GM12878 (cell line): ENCODE data around the gene FER1L5. TPM values are rescaled to one million over a fixed set of nuclear protein-coding genes. Genes with fewer than 3 reads are reported as not detected.

Source experiments
- ATAC-seq: fragments of 200-7000 bp; cut with Tn5 transposase; 3 replicates; pipeline ENCODE4 v1.9.1; 2020; ENCODE audit warnings: mild to moderate bottlenecking, moderate library complexity
- BruUV-seq: library from RNA; stranded (reverse); fragments of 400-500 nt; replicated peaks from 2 replicates; lab custom pipeline; 2021; lab: Mats Ljungman, UMichigan
- CTCF ChIA-PET: fragments of 300-600 bp; sonication (Branson Sonifier 250); formaldehyde crosslinking; extraction: SDS; loops from one replicate; lab custom pipeline; 2021; ENCODE audit warnings: inconsistent platforms; lab: Yijun Ruan, JAX
- POLR2A ChIA-PET: fragments of 350-600 bp; formaldehyde crosslinking; extraction: SDS; loops from one replicate; lab custom pipeline; 2021; ENCODE audit warnings: inconsistent platforms; lab: Charles Lee
- RAD21 ChIA-PET: fragments of 300-600 bp; sonication (Branson Sonifier 250); formaldehyde crosslinking; loops from one replicate; lab custom pipeline; 2023; ENCODE audit warnings: antibody characterized with exemption; ENCODE audit not compliant: unreplicated experiment; lab: Charles Lee
- SMC1A ChIA-PET: fragments of 300-600 bp; sonication (Branson Sonifier 250); formaldehyde crosslinking; loops from one replicate; lab custom pipeline; 2023; ENCODE audit not compliant: unreplicated experiment, uncharacterized antibody; lab: Charles Lee
- DNase-seq: peaks from one replicate; pipeline ENCODE4 v3.0.0-alpha.2; 2011; ENCODE audit warnings: low read depth, low spot score
- FAIRE-seq: peaks from 3 replicates; lab custom pipeline; 2011; peaks lifted over from hg19 to GRCh38; lab: Jason Lieb, UNC
- H2AFZ ChIP-seq: 2 replicates; pipeline ENCODE4 v1.6.0; 2011; ENCODE audit warnings: low read depth, low read length, control low read depth; ENCODE audit not compliant: control insufficient read depth
- H3K27ac ChIP-seq: 2 replicates; pipeline ENCODE4 v1.5.1; 2011; ENCODE audit warnings: control low read depth; ENCODE audit not compliant: control insufficient read depth, insufficient read depth
- H3K27me3 ChIP-seq, 2 experiments: replicated peaks in 1 of 2; 2 replicates each; pipeline versions ENCODE4 v1.6.0 to v1.6.1; 2011; ENCODE audit warnings: low read length in 1 of 2; ENCODE audit not compliant: control insufficient read depth in 2 of 2, insufficient read depth in 2 of 2
- H3K36me3 ChIP-seq, 2 experiments: 2 replicates each; pipeline ENCODE4 v1.5.1; 2011; ENCODE audit warnings: low read length in 1 of 2; ENCODE audit not compliant: control insufficient read depth in 2 of 2, insufficient read depth in 2 of 2
- H3K4me1 ChIP-seq: 2 replicates; pipeline ENCODE4 v1.6.1; 2011; ENCODE audit warnings: mild to moderate bottlenecking, low read length, moderate library complexity, mixed read lengths; ENCODE audit not compliant: control insufficient read depth, insufficient read depth
- H3K4me2 ChIP-seq: 2 replicates; pipeline ENCODE4 v1.6.0; 2011; ENCODE audit warnings: control low read depth; ENCODE audit not compliant: control insufficient read depth, insufficient read depth
- H3K4me3 ChIP-seq: fragments of 200-600 bp; sonication (generic); 2 replicates; pipeline ENCODE4 v1.5.1; 2016
- H3K79me2 ChIP-seq: 2 replicates; pipeline ENCODE4 v1.6.0; 2011; ENCODE audit warnings: low read length; ENCODE audit not compliant: control insufficient read depth, insufficient read depth
- H3K9ac ChIP-seq: 2 replicates; pipeline ENCODE4 v1.8.0; 2011; ENCODE audit warnings: low read length, control low read depth, mixed read lengths; ENCODE audit not compliant: control insufficient read depth, insufficient read depth
- H3K9me3 ChIP-seq: replicated peaks from 3 replicates; pipeline ENCODE4 v1.5.1; 2011; ENCODE audit warnings: mild to moderate bottlenecking, low read length; ENCODE audit not compliant: control insufficient read depth, insufficient read depth
- H4K20me1 ChIP-seq: 2 replicates; pipeline ENCODE4 v1.6.0; 2011; ENCODE audit not compliant: control insufficient read depth, insufficient read depth
- NR2F1 ChIP-seq: fragments of 450-650 bp; conservative IDR thresholded peaks from 2 replicates; pipeline ENCODE4 v1.6.1; 2017; ENCODE audit warnings: mild to moderate bottlenecking
- RAD21 ChIP-seq: IDR thresholded peaks from 2 replicates; pipeline ENCODE4 v1.6.1; 2011; ENCODE audit warnings: mild to moderate bottlenecking, low read depth, low read length, moderate library complexity; ENCODE audit not compliant: insufficient read depth
- SMC3 ChIP-seq: IDR thresholded peaks from 2 replicates; pipeline ENCODE4 v1.6.1; 2011; ENCODE audit warnings: low read length, improper control_type of control experiment, borderline replicate concordance
- SREBF2 ChIP-seq: IDR thresholded peaks from 2 replicates; pipeline ENCODE4 v1.6.1; 2012; ENCODE audit warnings: mild to moderate bottlenecking, low read length
- TCF12 ChIP-seq: IDR thresholded peaks from 2 replicates; pipeline ENCODE4 v1.6.1; 2011; ENCODE audit warnings: low read depth, mild to moderate bottlenecking, low read length
- ZNF24 ChIP-seq: fragments of 450-650 bp; IDR thresholded peaks from 2 replicates; pipeline ENCODE4 v1.6.1; 2017; ENCODE audit warnings: antibody characterized with exemption, mild to moderate bottlenecking
- WGBS: methylation state at CpG from one replicate; pipeline ENCODE4 v1.1.6; 2016; ENCODE audit warnings: low lambda C conversion rate; ENCODE audit not compliant: insufficient replicate concordance, insufficient coverage; ENCODE audit errors: missing lambda C conversion rate; 5-methylcytosine and 5-hydroxymethylcytosine counted together
- in situ Hi-C: fragments of 300-500 bp; cut with MboI; formaldehyde crosslinking; loops from 9 replicates; pipeline ENCODE4 v1.14.3; 2018; ENCODE audit warnings: mixed read lengths
- intact Hi-C: fragments of 100-400 bp; cut with micrococcal nuclease; formaldehyde crosslinking; loops from one replicate; pipeline ENCODE4 v1.14.2; 2022; ENCODE audit not compliant: unreplicated experiment
- polyA plus RNA-seq, 11 experiments: library from polyadenylated mRNA; depleted of rRNA in 4 of 11; unstranded in 6 of 11; stranded (reverse) in 5 of 11; fragments of >200 nt; fragmentation: Nextera tagmentation in 4 of 11; fragmentation: Illumina TruSeq in 1 of 11; extraction: Ambion mirVana in 4 of 11; extraction: Trizol in 1 of 11; gene quantifications; 1 replicate in 1 of 11; 2 replicates in 10 of 11; pipeline versions ENCODE4 v1.2.1 to v1.2.3, GENCODE V29; 2011 to 2016; ENCODE audit warnings: inconsistent platforms in 2 of 11, missing spikeins in 2 of 11, low read depth in 1 of 11
- total RNA-seq, 4 experiments: library from RNA; depleted of rRNA in 3 of 4; stranded (reverse); fragments of >200 nt in 3 of 4; fragmentation: Illumina TruSeq in 1 of 4; extraction: Trizol in 1 of 4; gene quantifications; 2 replicates each; pipeline versions ENCODE4 v1.2.1 to v1.2.3, GENCODE V29; 2013 to 2021
- TF ChIP-seq, protein P1 (sequence below): IDR thresholded peaks from 2 replicates; pipeline ENCODE4 v1.6.1; 2012; ENCODE audit warnings: low read length, inconsistent platforms

The FER1L5 gene
- total and polyA plus RNA-seq, 10 of the 15 experiments (the other 5 are each of a cell fraction or from before 2014, with no cell fraction given) = not detected

GRCh38 chr2:96662360-96662759, 19.8 kb downstream of the FER1L5 start (continued):
- TF ChIP-seq ZNF24 = no peak
- TF ChIP-seq SMC3 = no peak
- TF ChIP-seq TCF12 = no peak
- no peak for TF ChIP-seq SREBF2

DNA sequence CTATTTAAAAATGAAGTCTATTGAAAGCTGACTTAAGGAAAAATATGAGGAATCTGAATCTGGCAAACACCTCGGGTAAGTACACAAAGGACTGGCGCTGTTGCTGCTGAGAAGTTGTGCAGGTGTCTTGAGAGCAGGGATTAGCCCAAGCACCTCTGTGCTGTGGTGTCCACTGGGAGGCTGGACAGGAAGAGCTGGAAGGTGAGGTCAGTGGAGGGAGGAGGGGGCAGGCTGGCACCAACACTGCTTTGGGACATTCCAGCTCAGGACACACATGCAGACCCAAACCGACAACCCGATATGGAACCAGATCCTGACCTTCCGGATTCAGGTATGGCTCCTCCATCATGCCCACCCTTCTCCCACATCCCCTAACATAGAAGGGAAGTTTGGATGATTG, 20.6 kb downstream of the FER1L5 start:
- DNase-seq (no peak), ATAC-seq (no peak), FAIRE-seq (no peak)
- H3K9ac ChIP-seq = no peak overlapping the region
- in situ Hi-C loops = no loop called here
- ChIA-PET SMC1A (no interaction called here), RAD21 (no interaction called here), POLR2A (interaction anchor here (0.9 kb wide), 1 partner anchor 100 kb away, joined by 3 read pairs; no protein-coding TSS in a partner anchor), CTCF (interaction anchor here (0.9 kb wide), 1 partner anchor 195 kb away, joined by 3 read pairs; the partner anchor contains the start of gene ANKRD39)
- no peak overlapping the region for H2AFZ ChIP-seq
- no peaks in the 10 kb centered on the region for H3K4me1 ChIP-seq
- H3K4me2 ChIP-seq = no peak overlapping the region
- H4K20me1 ChIP-seq = no peaks in the 10 kb centered on the region
- H3K79me2 ChIP-seq = no peaks in the 10 kb centered on the region
- WGBS = 77% methylated on average over 5 of the region's 5 CpGs
- no TSS peak for BruUV-seq
- H3K9me3 ChIP-seq = no peaks in the 10 kb centered on the region
- H3K27ac ChIP-seq = no peak overlapping the region
- TF ChIP-seq RAD21 (no peak), NR2F1 (no peak)
- TF ChIP-seq, protein P1, sequence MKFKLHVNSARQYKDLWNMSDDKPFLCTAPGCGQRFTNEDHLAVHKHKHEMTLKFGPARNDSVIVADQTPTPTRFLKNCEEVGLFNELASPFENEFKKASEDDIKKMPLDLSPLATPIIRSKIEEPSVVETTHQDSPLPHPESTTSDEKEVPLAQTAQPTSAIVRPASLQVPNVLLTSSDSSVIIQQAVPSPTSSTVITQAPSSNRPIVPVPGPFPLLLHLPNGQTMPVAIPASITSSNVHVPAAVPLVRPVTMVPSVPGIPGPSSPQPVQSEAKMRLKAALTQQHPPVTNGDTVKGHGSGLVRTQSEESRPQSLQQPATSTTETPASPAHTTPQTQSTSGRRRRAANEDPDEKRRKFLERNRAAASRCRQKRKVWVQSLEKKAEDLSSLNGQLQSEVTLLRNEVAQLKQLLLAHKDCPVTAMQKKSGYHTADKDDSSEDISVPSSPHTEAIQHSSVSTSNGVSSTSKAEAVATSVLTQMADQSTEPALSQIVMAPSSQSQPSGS = no peak
- no peaks in the 10 kb centered on the region for H3K36me3 ChIP-seq
- 0 out of 4 replicates have a peak, but pooled peaks cover 0 to 2% of the 10 kb centered on the region in 2 experiments for H3K27me3 ChIP-seq
- no peak overlapping the region for H3K4me3 ChIP-seq
- intact Hi-C loops = no loop called here
